H1 (cell line): ENCODE results near the gene CRISPLD2. TPM values are rescaled to one million over a fixed set of nuclear protein-coding genes. Genes with fewer than 3 reads are reported as not detected.

Experiments used
- CTCF ChIA-PET: fragments of 300-600 bp; sonication (Branson Sonifier 250); formaldehyde crosslinking; loops from one replicate; lab custom pipeline; 2021; ENCODE audit not compliant: partially characterized antibody; lab: Charles Lee
- POLR2A ChIA-PET: fragments of 300-600 bp; sonication (Branson Sonifier 250); formaldehyde crosslinking; loops from one replicate; lab custom pipeline; 2021; ENCODE audit warnings: inconsistent platforms; ENCODE audit not compliant: partially characterized antibody; lab: Charles Lee
- DNase-seq, 2 experiments: peaks; one replicate each; pipeline versions ENCODE4 v3.0.0 to v3.0.0-alpha.2; 2010 to 2022; ENCODE audit warnings: low spot score in 2 of 2, low read depth in 1 of 2, mixed read lengths in 1 of 2
- FAIRE-seq: peaks from 2 replicates; lab custom pipeline; 2011; peaks lifted over from hg19 to GRCh38; lab: Jason Lieb, UNC
- H2AFZ ChIP-seq: 2 replicates; pipeline ENCODE4 v1.8.1; 2012; ENCODE audit warnings: low read length, inconsistent platforms
- H2AK5ac ChIP-seq: 2 replicates; pipeline ENCODE4 v1.6.1; 2013; ENCODE audit warnings: low read depth, low read length
- H2BK120ac ChIP-seq: replicated peaks from 2 replicates; pipeline ENCODE3; 2013; ENCODE audit warnings: low read depth, low read length, inconsistent platforms
- H2BK12ac ChIP-seq: 2 replicates; pipeline ENCODE4 v1.6.1; 2013; ENCODE audit warnings: low read depth, low read length
- H2BK15ac ChIP-seq: 2 replicates; pipeline ENCODE4 v1.6.1; 2013; ENCODE audit warnings: low read length
- H2BK20ac ChIP-seq: 2 replicates; pipeline ENCODE4 v1.6.1; 2013; ENCODE audit warnings: low read length
- H2BK5ac ChIP-seq: 2 replicates; pipeline ENCODE4 v1.6.1; 2013; ENCODE audit warnings: low read depth, low read length
- H3K14ac ChIP-seq: 2 replicates; pipeline ENCODE4 v1.6.1; 2013; ENCODE audit warnings: inconsistent platforms; ENCODE audit not compliant: insufficient read length
- H3K18ac ChIP-seq: 2 replicates; pipeline ENCODE4 v1.6.1; 2013; ENCODE audit warnings: low read length; ENCODE audit errors: extremely low read depth
- H3K23ac ChIP-seq: 2 replicates; pipeline ENCODE4 v1.6.1; 2013; ENCODE audit warnings: inconsistent platforms; ENCODE audit not compliant: insufficient read length
- H3K23me2 ChIP-seq: 2 replicates; pipeline ENCODE4 v1.6.1; 2013; ENCODE audit warnings: low read depth, low read length
- H3K27ac ChIP-seq: 2 replicates; pipeline ENCODE4 v1.6.1; 2011; ENCODE audit warnings: low read depth, low read length, inconsistent platforms
- H3K27me3 ChIP-seq, 4 experiments: replicated peaks in 1 of 4; 1 replicate in 1 of 4; 2 replicates in 3 of 4; pipeline versions ENCODE4 v1.6.1 to v1.8.1; 2011 to 2013; ENCODE audit warnings: low read length in 3 of 4, mild to moderate bottlenecking in 3 of 4, inconsistent platforms in 2 of 4, mixed read lengths in 2 of 4, moderate library complexity in 1 of 4; ENCODE audit not compliant: control insufficient read depth in 3 of 4, insufficient read depth in 3 of 4; ENCODE audit errors: extremely low read depth in 1 of 4
- H3K36me3 ChIP-seq, 4 experiments: 2 replicates each; pipeline versions ENCODE4 v1.6.1 to v1.8.1; 2011 to 2013; ENCODE audit warnings: mild to moderate bottlenecking in 4 of 4, low read length in 3 of 4, moderate library complexity in 2 of 4, control low read depth in 1 of 4, inconsistent platforms in 1 of 4; ENCODE audit not compliant: insufficient read depth in 4 of 4, control insufficient read depth in 2 of 4
- H3K4ac ChIP-seq: replicated peaks from 2 replicates; pipeline ENCODE3; 2013; ENCODE audit warnings: low read length, low read depth, mixed read lengths, inconsistent platforms; ENCODE audit not compliant: insufficient read length
- H3K4me1 ChIP-seq, 4 experiments: replicated peaks in 1 of 4; 1 replicate in 1 of 4; 2 replicates in 3 of 4; pipeline versions ENCODE4 v1.6.1 to v1.8.1; 2011 to 2013; ENCODE audit warnings: low read length in 3 of 4, inconsistent platforms in 2 of 4, mixed read lengths in 1 of 4; ENCODE audit not compliant: insufficient read depth in 4 of 4, control insufficient read depth in 3 of 4
- H3K4me2 ChIP-seq, 2 experiments: 2 replicates each; pipeline versions ENCODE4 v1.6.1 to v1.8.1; 2011 to 2013; ENCODE audit warnings: low read depth in 2 of 2, low read length in 2 of 2, control low read depth in 1 of 2, inconsistent platforms in 1 of 2, mild to moderate bottlenecking in 1 of 2; ENCODE audit not compliant: insufficient read depth in 1 of 2
- H3K4me3 ChIP-seq, 4 experiments: fragments of 200-600, 300-600 bp in 1 of 4; sonication (generic), shearing (Covaris generic), sonication (Bioruptor Twin) in 1 of 4; 2 replicates each; pipeline versions ENCODE4 v1.5.1 to v1.8.1; 2011 to 2016; ENCODE audit warnings: low read length in 4 of 4, low read depth in 3 of 4, control low read depth in 2 of 4, inconsistent platforms in 2 of 4, mild to moderate bottlenecking in 2 of 4, mixed read lengths in 1 of 4, moderate library complexity in 1 of 4; ENCODE audit not compliant: insufficient read depth in 2 of 4; ENCODE audit errors: extremely low read depth in 1 of 4
- H3K56ac ChIP-seq: replicated peaks from 2 replicates; pipeline ENCODE3; 2013; ENCODE audit warnings: low read depth, mild to moderate bottlenecking, mixed read lengths, low read length, inconsistent platforms; ENCODE audit not compliant: insufficient read length
- H3K79me1 ChIP-seq: 2 replicates; pipeline ENCODE4 v1.6.1; 2013; ENCODE audit warnings: low read depth, low read length, control low read depth
- H3K79me2 ChIP-seq, 2 experiments: 2 replicates each; pipeline versions ENCODE4 v1.6.1 to v1.8.1; 2012 to 2013; ENCODE audit warnings: low read length in 2 of 2, mild to moderate bottlenecking in 2 of 2, inconsistent platforms in 1 of 2; ENCODE audit not compliant: insufficient read depth in 2 of 2, control insufficient read depth in 1 of 2
- H3K9ac ChIP-seq, 4 experiments: replicated peaks in 1 of 4; 1 replicate in 1 of 4; 2 replicates in 3 of 4; pipeline versions ENCODE4 v1.6.1 to v1.8.1; 2011 to 2013; ENCODE audit warnings: low read depth in 3 of 4, low read length in 3 of 4, control low read depth in 2 of 4, mild to moderate bottlenecking in 2 of 4, moderate library complexity in 2 of 4, inconsistent platforms in 1 of 4; ENCODE audit errors: extremely low read depth in 1 of 4
- H3K9me3 ChIP-seq, 2 experiments: 2 replicates each; pipeline versions ENCODE4 v1.6.1 to v1.8.1; 2012 to 2013; ENCODE audit warnings: mild to moderate bottlenecking in 2 of 2, moderate library complexity in 2 of 2, control low read depth in 1 of 2, inconsistent platforms in 1 of 2, low read depth in 1 of 2, low read length in 1 of 2, mixed read lengths in 1 of 2; ENCODE audit not compliant: insufficient read depth in 2 of 2
- H4K20me1 ChIP-seq, 2 experiments: replicated peaks in 1 of 2; 2 replicates each; pipeline versions ENCODE3 to v1.8.1; 2011 to 2013; ENCODE audit warnings: inconsistent platforms in 2 of 2, low read length in 2 of 2, mild to moderate bottlenecking in 1 of 2; ENCODE audit not compliant: insufficient read depth in 2 of 2, control insufficient read depth in 1 of 2
- H4K5ac ChIP-seq: 2 replicates; pipeline ENCODE4 v1.6.1; 2013; ENCODE audit warnings: low read length, low read depth, mixed read lengths, inconsistent platforms; ENCODE audit not compliant: insufficient read length
- H4K8ac ChIP-seq: 2 replicates; pipeline ENCODE4 v1.8.0; 2013; ENCODE audit warnings: mild to moderate bottlenecking, moderate library complexity, low read length, inconsistent platforms; ENCODE audit not compliant: insufficient read depth; ENCODE audit errors: extremely low read depth
- H4K91ac ChIP-seq: replicated peaks from 2 replicates; pipeline ENCODE3; 2013; ENCODE audit warnings: low read length, mixed read lengths, inconsistent platforms; ENCODE audit not compliant: insufficient read length
- CEBPB ChIP-seq: IDR thresholded peaks from 2 replicates; pipeline ENCODE4 v1.6.1; 2012; ENCODE audit warnings: low read depth, low read length
- CREB1 ChIP-seq: IDR thresholded peaks from 2 replicates; pipeline ENCODE4 v1.6.1; 2012; ENCODE audit warnings: inconsistent platforms
- EGR1 ChIP-seq: IDR thresholded peaks from 2 replicates; pipeline ENCODE4 v1.6.1; 2011; ENCODE audit warnings: low read depth, low read length, borderline replicate concordance
- EP300 ChIP-seq, 2 experiments: IDR thresholded peaks; 1 replicate in 1 of 2; 2 replicates in 1 of 2; pipeline ENCODE4 v1.6.1; 2011 to 2012; ENCODE audit warnings: low read depth in 2 of 2, low read length in 2 of 2, mild to moderate bottlenecking in 2 of 2, borderline replicate concordance in 1 of 2, inconsistent platforms in 1 of 2, moderate library complexity in 1 of 2
- GABPA ChIP-seq: IDR thresholded peaks from 2 replicates; pipeline ENCODE4 v1.6.1; 2011; ENCODE audit warnings: mild to moderate bottlenecking, low read length, moderate library complexity, borderline replicate concordance; ENCODE audit not compliant: insufficient read depth
- KDM5A ChIP-seq: fragments of 200-600 bp; IDR thresholded peaks from 2 replicates; pipeline ENCODE4 v1.7.1; 2012; ENCODE audit warnings: mild to moderate bottlenecking, low read length, inconsistent platforms, mixed read lengths
- NANOG ChIP-seq: IDR thresholded peaks from 2 replicates; pipeline ENCODE4 v1.6.1; 2011; ENCODE audit warnings: low read length, low read depth, mild to moderate bottlenecking, inconsistent platforms; ENCODE audit not compliant: insufficient read depth, poor library complexity, severe bottlenecking
- PHF8 ChIP-seq: fragments of 200-600 bp; sonication (generic); conservative IDR thresholded peaks from 2 replicates; pipeline ENCODE4 v1.7.1; 2012; ENCODE audit warnings: low read depth, mild to moderate bottlenecking, inconsistent platforms, low read length, moderate library complexity
- POU5F1 ChIP-seq: IDR thresholded peaks from 2 replicates; pipeline ENCODE4 v1.6.1; 2011; ENCODE audit warnings: low read depth, mild to moderate bottlenecking, low read length, moderate library complexity
- SIRT6 ChIP-seq: IDR thresholded peaks from one replicate; pipeline ENCODE4 v1.7.1; 2012; ENCODE audit warnings: low read length, inconsistent platforms
- SIX5 ChIP-seq: IDR thresholded peaks from 2 replicates; pipeline ENCODE4 v1.6.1; 2011; ENCODE audit warnings: mild to moderate bottlenecking, low read depth, low read length
- SP1 ChIP-seq: IDR thresholded peaks from 2 replicates; pipeline ENCODE4 v1.6.1; 2011; ENCODE audit warnings: low read depth, low read length
- TCF12 ChIP-seq: IDR thresholded peaks from 2 replicates; pipeline ENCODE4 v1.6.1; 2011; ENCODE audit warnings: low read depth, mild to moderate bottlenecking, low read length
- WGBS, 2 experiments: shearing (Covaris generic) in 1 of 2; methylation state at CpG; one replicate each; pipeline versions ENCODE4 v1.1.6 to v1.1.7; 2013 to 2015; ENCODE audit warnings: low lambda C conversion rate in 2 of 2, mixed read lengths in 2 of 2, inconsistent platforms in 1 of 2, low coverage in 1 of 2, missing lambda C conversion rate in 1 of 2; ENCODE audit not compliant: insufficient replicate concordance in 2 of 2, insufficient coverage in 1 of 2, insufficient read length in 1 of 2; ENCODE audit errors: extremely low coverage in 1 of 2, missing lambda C conversion rate in 1 of 2; 5-methylcytosine and 5-hydroxymethylcytosine counted together
- polyA plus RNA-seq, 7 experiments: library from polyadenylated mRNA; depleted of rRNA in 3 of 7; stranded (reverse) in 5 of 7; unstranded in 2 of 7; fragments of >200 nt in 5 of 7; fragments of 200-250 nt in 2 of 7; gene quantifications; 1 replicate in 5 of 7; 2 replicates in 1 of 7; 4 replicates in 1 of 7; pipeline versions ENCODE4 v1.2.1 to v1.2.3, GENCODE V29; 2011 to 2013; ENCODE audit warnings: missing spikeins in 2 of 7, mixed read lengths in 2 of 7
- total RNA-seq: library from RNA; stranded (reverse); fragmentation: NEBNext Ultra II Directional; extraction: Animal tissue kit (Norgen Biotek cat#: 25700); gene quantifications from 2 replicates; pipeline ENCODE4 v1.2.1, GENCODE V29; 2021
- TF ChIP-seq, protein P1 (sequence below): IDR thresholded peaks from 2 replicates; pipeline ENCODE4 v1.6.1; 2011; ENCODE audit warnings: low read depth, mild to moderate bottlenecking, low read length; ENCODE audit not compliant: insufficient read depth

CRISPLD2 gene
- total and polyA plus RNA-seq, 2 of the 8 experiments (the other 6 are each of a cell fraction or from before 2014, with no cell fraction given) = 2.7 to 5.1 TPM

DNA sequence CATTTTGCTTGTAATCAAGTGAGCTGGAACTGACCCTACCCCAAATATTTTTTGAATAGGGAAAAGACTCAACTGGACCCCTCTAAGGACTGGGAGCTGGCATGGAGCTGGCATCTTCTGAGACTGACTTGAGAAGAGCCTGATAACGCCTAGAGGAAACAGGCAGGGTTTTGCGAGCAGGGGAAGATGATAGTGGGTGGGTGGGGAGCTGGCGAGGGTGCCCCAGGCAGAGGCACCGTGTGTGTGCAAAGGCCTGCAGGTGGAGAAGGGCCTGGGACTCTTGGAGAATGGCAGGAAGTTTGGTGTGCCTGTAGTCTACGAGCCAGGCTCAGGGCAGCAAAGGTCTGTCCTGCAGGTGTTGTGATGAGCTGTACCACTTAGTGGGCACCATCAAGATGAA, 4.1 kb downstream of the CRISPLD2 start:
- Histone ChIP-seq H2BK12ac (0 out of 2 replicates have a peak overlapping the region, but pooled peaks have one; percentile 14), H3K4me2 (no peak overlapping the region), H3K36me3 (no peaks in the 10 kb centered on the region), H4K91ac (no peak overlapping the region), H2AFZ (no peak overlapping the region), H3K9ac (no peak overlapping the region; a peak in 1 of 7 replicates), H3K79me1 (no peaks in the 10 kb centered on the region), H4K8ac (no peak overlapping the region), H3K79me2 (no peaks in the 10 kb centered on the region), H3K27ac (no peak overlapping the region), H2BK5ac (no peak overlapping the region), H4K5ac (no peak overlapping the region), H3K56ac (no peak overlapping the region), H3K4me1 (peaks cover 0 to 7% (median 3%) of the 10 kb centered on the region in 4 experiments; a peak in 6 of 7 replicates), H3K4ac (no peak overlapping the region), H2BK20ac (no peak overlapping the region), H3K23me2 (peaks cover 5% of the 10 kb centered on the region; the same call in 1 of the 2 replicates), H2BK15ac (no peak overlapping the region; the same call in 1 of the 2 replicates), H3K14ac (no peak overlapping the region), H3K27me3 (peaks cover 5 to 22% (median 17%) of the 10 kb centered on the region in 4 experiments), H3K23ac (no peak overlapping the region), H4K20me1 (no peaks in the 10 kb centered on the region), H2AK5ac (no peak overlapping the region), H2BK120ac (no peak overlapping the region), H3K4me3 (no peak overlapping the region), H3K9me3 (no peaks in the 10 kb centered on the region), H3K18ac (no peak overlapping the region)
- CTCF ChIA-PET = interaction anchor here (0.9 to 2.2 kb wide), 2 partner anchors 13 to 147 kb away, joined by 3 to 9 read pairs; no protein-coding TSS in a partner anchor
- 92% methylated on average over 5 of the region's 5 CpGs; no CpG with 5 or more reads in 1 of the 2 experiments for WGBS, 2 experiments
- POLR2A ChIA-PET = no interaction called here
- FAIRE-seq = no peak
- no peak for DNase-seq
- TF ChIP-seq CEBPB (no peak), POU5F1 (no peak), SP1 (no peak), NANOG (no peak), EGR1 (no peak), GABPA (no peak), EP300 (IDR thresholded peaks at IDR 0.05; ENCODE audit: borderline replicate concordance in 1 of 2, low read depth in 2 of 2, low read length in 2 of 2) (no peak), PHF8 (no peak), SIX5 (no peak), KDM5A (no peak), SIRT6 (no peak), TCF12 (no peak), CREB1 (no peak)
- TF ChIP-seq, protein P1, sequence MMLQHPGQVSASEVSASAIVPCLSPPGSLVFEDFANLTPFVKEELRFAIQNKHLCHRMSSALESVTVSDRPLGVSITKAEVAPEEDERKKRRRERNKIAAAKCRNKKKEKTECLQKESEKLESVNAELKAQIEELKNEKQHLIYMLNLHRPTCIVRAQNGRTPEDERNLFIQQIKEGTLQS = no peak
